ENCODE measurements around the gene HES5.
A peak's percentile ranks its signal among the peaks of the same experiment; 100 is the strongest.

HES5 gene

GRCh38 chr1:2501041-2501819 lies 28.8 kb downstream of the HES5 start:
- no peak for DNase-seq (ENCODE audit: low read depth in 2 of 2)

DNA sequence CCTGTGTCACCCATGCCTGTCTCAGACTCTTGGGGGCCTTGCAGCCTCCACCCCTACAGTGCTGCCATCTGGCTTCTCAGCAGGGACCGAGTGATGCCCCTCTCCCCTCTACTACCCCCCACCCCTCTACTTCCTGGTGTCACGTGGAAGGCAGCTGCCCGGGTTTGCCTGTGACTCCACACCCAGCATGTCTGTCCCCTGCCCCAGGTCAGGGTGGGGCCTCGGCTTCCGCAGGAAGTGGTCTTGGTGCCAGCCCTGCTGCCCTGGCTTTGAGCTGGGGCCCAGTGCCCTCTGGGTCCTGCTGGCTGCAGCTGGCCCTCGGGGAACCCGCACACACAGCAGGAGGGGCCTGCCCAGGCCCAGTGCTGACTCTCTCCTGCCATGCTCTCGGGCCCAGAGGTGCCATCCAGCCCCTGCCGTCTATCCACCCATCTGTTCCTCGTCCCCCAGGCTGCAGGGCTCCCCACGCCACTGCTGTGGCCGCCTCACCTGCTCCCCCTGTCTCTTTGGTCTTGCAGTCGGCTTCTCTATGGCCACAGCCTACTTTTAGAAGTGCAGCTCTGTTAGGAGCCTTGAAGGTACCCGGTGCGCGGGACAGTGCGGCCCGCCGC lies 30.0 kb downstream of the HES5 start:
- DNase-seq (ENCODE audit: low read depth in 2 of 2) = no peak

DNA sequence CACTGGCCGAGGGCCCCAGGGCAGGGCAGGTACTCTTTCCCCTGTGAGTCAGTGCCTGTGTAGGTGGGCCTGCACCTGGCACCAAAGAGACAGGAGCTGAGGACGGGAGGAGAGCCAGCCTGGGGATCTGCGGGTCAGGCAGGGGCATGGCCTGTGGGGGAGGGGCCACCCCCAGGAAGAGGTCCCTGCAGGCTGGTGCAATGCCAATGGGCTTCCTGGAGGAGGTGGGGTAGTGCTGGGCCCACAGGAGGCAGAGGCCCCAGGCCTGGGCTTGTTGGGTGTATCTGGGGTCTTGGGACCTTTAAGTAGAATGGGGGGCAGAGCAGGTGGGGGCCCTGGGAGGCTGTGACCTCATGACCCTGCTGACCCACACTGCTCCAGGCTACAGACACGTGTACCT lies 30.8 kb downstream of the HES5 start:
- no peak for DNase-seq (ENCODE audit: low read depth in 2 of 2)

GRCh38 chr1:2498648-2499047 lies 31.4 kb downstream of the HES5 start:
- DNase-seq (ENCODE audit: low read depth in 2 of 2) = no peak

DNA sequence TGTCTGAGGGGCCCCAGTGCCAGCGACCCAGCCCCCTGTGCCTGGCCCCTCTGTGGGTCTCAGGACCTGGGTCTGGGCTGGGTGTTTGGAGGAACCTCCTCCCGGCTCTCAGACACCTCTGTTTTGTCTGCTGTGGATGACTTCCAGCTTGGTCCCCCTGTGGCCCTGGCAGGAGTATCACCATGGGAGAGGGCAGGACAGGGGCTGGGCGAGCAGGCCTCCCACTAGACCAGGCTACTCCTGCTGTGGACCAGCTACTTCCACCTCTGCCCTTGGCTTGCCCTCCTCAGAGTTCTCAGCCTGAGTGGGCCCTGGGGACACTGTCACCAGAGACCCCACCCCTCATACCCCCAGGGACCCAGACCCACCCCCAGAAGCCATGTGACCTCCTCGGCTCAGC lies 32.2 kb downstream of the HES5 start:
- DNase-seq (ENCODE audit: low read depth in 2 of 2) = no peak

- DNase-seq (ENCODE audit: low read depth in 2 of 2) = no peak
Measured at GRCh38 chr1:2496746-2497145, 33.3 kb downstream of the HES5 start.

GRCh38 chr1:2496087-2496622 lies 33.9 kb downstream of the HES5 start:
- DNase-seq (ENCODE audit: low read depth in 2 of 2) = peak in 1 of 2 donors; percentile 10

DNA sequence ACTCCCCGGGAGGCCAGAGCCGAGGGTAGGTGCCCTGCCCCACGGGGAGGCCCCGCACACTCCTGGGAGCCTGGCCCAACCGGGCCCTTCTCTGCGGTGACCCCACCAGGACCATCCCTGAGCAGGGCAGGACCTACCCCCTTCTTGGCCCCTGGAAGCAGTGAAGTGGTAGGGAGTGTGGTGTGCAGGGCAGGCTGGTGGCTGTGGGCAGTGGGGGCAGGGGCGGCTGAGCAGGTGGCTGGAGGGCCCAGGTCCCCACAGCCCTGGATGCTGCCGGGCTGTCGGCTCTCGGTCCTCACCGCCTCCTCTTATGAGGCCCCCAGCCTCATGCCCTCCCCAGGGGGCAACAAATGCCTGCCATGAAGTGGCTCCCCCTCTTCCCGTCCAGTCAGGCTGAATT lies 34.5 kb downstream of the HES5 start:
- DNase-seq (ENCODE audit: low read depth in 2 of 2) = no peak

DNA sequence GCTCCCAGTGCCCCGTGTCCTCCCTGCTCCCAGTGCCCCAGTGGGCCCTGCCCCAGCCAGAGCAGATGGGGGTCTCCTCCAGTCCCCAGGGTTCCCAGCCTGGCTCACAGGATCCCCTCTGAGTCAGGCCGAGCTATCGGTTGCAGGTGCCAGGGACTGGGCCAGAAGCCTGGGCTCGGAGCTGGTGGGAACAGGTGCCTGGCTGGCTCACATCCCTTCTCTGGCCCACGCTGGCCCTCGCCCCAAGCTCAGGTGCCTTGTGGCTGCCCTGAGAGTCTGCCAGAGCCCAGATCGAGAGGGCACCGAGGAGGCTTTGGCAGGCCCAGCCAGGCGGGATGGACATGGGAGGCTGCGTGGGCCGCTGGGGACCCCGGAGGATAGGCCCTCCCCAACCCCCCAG lies 35.0 kb downstream of the HES5 start:
- DNase-seq (ENCODE audit: low read depth in 2 of 2) = no peak

DNA sequence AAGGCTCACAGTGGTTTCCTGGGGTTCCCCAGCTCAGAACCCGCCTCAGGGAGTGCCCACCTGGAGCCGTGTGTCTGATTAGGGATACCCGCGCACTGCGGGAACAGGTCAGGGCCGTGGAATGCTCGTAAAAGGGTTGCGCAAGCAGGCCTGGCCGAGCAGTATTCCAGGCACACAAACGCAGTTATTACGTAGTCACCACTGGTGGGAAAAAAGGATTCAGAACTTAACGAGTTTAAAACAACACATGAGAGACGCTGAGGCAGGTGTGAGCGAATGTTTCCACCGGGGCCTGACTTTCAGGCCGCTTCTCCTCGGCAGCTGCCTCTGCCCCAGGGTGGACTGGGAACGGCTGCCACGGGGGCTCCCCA lies 35.8 kb downstream of the HES5 start:
- no peak for DNase-seq (ENCODE audit: low read depth in 2 of 2)

GRCh38 chr1:2493691-2494322 lies 36.3 kb downstream of the HES5 start:
- DNase-seq (ENCODE audit: low read depth in 2 of 2) = no peak

DNA sequence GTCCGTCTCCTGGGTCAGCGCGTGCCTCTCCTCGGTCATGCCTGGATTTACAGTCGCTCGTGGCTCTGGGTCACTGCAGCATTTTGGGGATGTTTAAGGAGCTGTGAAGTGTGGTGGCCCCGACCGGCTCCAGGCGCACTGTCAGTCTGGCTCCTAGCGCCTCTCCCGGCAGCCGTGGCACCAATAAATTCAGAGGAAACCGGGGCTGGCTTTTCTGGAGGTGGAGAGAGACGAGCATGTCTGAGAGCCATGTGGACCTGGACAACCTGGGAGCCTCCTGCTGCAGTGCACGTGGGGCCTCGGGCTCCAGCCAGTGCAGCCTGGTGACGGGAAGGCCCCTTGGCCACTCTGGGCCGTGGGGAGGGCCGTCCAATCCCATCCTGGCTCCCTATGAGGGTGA lies 36.8 kb downstream of the HES5 start:
- DNase-seq (ENCODE audit: low read depth in 2 of 2) = no peak

DNA sequence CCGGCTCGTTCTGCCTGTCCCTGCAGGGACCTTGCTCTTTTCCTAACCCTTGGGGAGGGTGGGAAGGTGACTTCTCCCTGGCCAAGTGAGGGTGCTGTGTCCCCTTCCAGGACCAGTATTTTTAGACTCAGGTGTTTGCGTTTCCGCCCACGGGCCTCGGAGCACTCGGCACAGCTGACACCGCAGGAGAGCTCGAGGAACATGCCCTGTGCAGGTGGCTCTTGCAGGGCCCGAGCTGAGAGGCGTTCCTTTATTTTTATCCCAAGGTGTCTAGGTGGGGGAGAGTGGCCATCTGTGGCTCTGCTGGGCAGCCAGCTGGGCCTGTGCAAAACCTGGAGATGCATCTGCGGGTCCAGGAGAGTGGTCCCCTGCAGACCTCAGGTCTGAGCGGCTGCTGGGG lies 38.0 kb downstream of the HES5 start:
- no peak for DNase-seq (ENCODE audit: low read depth in 2 of 2)

DNA sequence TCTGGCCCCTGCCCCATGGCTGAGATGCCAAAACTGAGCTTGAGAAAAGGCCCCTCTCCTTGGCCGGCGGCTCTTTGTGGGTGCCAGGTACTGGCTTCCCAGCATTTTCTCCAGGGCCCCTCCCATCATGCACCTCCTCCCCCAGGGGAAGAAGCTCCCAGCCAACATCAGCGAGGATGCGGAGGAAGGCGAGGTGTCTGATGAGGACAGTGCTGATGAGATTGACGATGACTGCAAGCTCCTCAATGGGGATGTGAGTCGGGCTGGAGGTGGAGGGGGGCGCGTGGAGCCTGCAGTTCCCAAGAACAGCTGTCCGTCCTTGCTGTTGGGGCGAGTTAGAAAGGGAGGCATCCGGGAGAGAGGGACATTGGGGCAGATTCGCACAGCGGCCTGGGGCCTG lies 40.4 kb downstream of the HES5 start:
- no peak for DNase-seq (ENCODE audit: low read depth in 2 of 2)

DNA sequence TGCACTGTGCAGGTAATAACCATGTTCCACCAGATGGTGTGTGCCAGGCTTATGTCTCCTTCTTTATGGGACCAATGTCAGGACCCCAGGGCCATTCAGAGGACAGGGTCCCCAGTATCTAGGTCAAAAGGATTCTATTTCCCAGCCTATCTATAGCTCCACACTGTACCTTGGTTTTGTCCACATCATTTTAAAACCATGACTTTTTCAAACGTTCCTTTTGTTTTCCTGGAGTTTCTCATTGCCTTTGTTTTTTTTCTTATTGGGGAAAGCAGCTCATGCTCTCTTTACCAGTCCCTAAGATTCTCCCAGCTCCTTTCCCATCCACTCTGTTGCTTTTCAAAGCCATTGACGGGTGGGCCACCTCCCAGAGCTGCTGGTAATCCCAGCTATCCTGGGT lies 41.4 kb downstream of the HES5 start:
- DNase-seq (ENCODE audit: low read depth in 2 of 2) = no peak

DNA sequence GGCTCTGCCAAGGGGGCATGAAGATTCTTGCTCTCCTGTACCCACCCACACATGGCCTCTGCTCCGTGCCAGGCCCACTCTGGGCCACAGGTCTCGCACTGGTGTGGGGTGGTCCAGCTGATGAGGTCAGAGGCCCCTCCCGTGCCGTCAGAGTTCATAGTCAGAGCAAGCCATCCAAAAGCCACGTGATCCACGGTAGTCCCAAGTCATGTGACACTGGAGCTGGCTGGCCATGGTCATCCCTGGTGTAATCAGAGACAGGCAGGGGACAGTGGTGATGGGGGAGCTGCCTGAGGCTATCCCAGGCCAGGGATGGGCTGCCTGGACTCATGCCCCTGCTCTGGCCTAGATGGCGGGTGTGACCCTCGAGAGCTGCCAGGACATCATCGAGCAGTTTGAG lies 43.5 kb downstream of the HES5 start:
- DNase-seq (ENCODE audit: low read depth in 2 of 2) = no peak

DNA sequence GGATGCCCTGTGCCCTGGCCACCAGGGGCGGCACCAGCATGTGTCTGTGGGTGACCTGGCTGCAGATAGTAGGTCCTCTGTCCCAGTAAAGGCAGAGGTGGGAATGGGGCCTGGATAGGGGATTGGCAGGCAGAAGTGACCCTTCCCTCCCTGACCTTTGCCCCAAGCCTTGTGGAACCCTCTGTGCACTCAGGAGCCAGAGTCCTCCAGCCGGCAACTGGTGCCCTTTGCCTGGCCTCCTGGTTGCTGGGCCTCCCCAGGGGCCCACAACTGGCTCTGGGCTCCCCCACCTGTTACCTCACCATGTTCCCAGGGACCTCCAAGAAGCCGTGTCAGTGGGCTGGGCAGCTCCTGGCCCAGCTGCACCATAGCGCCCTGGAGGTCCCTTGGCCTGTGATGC lies 44.0 kb downstream of the HES5 start:
- no peak for DNase-seq (ENCODE audit: low read depth in 2 of 2)

DNA sequence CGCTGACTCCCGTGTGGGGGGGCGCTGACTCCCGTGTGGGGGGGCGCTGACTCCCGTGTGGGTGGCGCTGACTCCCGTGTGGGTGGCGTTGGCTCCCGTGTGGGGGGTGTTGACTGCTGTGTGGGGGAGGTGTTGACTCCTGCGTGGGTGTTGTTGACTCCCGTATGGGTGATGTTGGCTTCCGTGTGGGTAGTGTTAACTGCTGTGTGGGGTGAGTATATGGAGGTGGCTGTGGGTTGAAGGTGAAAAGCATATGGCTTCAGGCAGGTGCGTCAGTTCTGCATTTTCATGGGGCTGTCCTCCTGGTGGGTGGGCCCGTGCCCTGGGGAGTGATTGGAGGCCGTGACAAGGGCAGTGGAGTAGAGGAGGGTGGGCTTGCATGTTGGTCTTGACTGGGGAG lies 46.1 kb downstream of the HES5 start:
- no peak for DNase-seq (ENCODE audit: low read depth in 2 of 2)

- DNase-seq (ENCODE audit: low read depth in 2 of 2) = no peak
Measured at GRCh38 chr1:2483026-2483425, 47.0 kb downstream of the HES5 start.

- no peak for DNase-seq (ENCODE audit: low read depth in 2 of 2)
Measured at GRCh38 chr1:2482588-2482987, 47.5 kb downstream of the HES5 start.

DNA sequence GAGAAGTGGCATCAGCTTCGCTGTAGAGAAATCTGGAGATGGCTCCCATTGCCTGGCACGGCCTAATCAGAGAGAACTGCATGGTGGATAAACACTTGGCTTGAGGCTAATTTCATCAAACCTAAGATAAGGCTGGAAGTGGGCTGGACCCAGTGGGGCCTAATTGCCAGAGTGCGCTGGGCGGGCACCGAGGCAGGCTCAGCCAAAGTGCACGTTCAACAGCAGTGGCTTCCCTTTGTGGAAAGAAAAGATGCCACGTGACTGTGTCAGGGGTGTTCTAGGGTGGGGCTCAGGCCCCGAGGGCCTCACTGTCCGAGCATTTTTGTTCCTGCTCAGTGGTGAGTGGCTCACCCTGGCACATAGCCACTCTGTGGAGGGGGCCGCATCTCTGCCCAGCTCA lies 48.2 kb downstream of the HES5 start:
- no peak for DNase-seq (ENCODE audit: low read depth in 2 of 2)

DNA sequence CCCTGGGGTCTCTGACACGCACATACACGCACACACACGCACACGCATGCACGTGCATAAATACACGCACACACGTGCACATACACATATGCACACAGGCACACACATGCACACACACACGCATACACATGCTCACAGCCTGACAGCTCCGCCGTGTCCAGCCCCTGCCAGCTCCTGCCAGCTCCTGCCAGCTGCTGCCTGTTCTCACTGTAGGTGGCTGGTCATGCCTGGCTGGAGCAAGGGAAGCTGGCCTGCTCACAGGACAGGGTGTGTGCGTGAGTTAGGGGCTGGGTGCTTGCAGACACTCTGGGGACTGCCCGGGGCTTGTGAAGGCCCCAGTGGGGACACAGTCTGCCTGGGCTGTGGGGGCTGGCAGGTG lies 49.1 kb downstream of the HES5 start:
- DNase-seq (ENCODE audit: low read depth in 2 of 2) = no peak
